NOMO-1 treated with DMSO at 0.1 percent for 48 hours (cell line): ENCODE measurements around the gene WWP2.

Experiments used
- DNase-seq: peaks from one replicate; lab custom pipeline; 2025; ENCODE audit not compliant: unreplicated experiment; lab: John Stamatoyannopoulos, UW

Gene WWP2

GRCh38 chr16:69855592-69855991 lies 93.5 kb downstream of the WWP2 start:
- DNase-seq: no peak

DNA sequence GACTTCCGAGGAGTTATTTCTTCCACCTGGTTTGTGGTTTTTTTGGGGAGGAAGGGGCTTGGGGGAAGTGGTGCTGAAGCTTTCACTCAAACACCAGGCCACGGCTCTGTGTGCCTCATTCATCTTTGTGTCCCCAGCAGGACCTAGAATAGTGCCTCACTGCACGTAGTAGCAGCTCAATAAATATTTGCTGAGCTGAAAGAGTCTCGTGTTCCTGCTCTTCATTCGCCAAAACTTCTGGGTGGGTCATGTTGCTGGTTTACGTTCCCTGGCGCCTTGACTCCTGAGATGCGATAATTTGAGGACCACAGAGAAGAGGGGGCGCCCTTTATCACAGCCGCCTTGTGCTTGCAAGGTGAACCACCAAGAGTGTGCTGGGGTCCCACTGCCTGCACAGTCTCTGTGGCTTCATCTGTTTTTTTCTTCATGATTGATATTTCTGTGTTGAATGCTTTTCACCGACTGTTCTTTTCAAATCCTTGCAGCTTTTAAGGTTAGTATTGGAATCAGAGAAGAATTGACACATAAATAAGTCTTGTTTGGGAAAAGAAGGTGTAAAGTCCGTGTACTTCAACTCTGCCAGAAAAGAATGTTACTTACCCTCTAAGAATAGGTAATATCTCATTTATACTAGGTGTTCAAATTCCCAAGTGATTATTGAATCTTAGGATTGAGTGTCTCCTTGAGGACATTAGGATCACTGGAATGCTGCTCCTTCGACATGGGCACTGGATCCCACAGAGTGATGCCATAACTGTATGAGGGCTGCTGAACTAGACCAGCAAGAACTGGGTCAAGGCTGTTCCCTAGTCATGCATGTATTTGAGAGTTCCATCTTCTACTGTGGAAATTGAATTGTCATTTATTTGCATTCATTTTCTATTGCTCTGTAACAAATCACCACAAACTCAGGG lies 96.3 kb downstream of the WWP2 start:
- no peak for DNase-seq

DNA sequence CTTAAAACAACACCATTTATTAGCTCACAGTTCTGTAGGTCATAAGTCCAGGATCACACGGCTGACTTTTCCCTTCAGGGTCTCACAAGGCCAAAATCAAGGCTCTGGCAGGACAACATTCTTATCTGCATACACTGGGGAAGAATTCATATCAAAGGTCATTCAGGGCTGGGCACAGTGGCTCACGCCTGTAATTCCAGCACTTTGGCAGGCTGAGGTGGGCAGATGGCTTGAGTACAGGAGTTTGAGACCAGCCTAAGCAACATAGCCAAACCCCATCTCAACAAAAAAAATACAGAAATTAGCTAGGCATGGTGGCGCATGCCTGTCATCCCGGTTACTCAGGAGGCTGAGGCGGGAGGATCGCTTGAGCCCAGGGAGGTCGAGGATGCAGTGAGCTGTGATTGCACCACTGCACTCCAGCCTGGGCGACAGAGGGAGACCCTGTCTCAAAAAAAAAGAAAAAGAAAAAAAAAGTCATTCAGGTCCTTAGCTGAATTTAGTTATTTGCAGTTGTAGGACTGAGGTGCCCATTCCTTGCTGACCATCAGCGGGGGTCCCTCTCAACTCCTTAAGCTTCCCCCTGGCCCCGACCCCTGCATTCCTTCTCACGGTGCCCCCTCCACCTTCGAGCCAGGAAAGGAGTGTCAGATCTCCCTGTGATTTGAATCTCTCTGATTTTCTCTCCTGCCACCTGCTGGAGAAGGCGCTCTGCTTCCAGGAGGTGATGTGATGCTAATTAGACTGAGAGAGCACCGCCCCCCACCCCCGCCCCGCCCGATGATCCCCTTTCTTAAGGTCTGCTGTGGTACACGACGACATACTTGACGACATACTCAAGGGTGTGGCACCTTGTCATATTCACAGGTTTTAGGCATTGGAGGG lies 97.2 kb downstream of the WWP2 start:
- DNase-seq: no peak

DNA sequence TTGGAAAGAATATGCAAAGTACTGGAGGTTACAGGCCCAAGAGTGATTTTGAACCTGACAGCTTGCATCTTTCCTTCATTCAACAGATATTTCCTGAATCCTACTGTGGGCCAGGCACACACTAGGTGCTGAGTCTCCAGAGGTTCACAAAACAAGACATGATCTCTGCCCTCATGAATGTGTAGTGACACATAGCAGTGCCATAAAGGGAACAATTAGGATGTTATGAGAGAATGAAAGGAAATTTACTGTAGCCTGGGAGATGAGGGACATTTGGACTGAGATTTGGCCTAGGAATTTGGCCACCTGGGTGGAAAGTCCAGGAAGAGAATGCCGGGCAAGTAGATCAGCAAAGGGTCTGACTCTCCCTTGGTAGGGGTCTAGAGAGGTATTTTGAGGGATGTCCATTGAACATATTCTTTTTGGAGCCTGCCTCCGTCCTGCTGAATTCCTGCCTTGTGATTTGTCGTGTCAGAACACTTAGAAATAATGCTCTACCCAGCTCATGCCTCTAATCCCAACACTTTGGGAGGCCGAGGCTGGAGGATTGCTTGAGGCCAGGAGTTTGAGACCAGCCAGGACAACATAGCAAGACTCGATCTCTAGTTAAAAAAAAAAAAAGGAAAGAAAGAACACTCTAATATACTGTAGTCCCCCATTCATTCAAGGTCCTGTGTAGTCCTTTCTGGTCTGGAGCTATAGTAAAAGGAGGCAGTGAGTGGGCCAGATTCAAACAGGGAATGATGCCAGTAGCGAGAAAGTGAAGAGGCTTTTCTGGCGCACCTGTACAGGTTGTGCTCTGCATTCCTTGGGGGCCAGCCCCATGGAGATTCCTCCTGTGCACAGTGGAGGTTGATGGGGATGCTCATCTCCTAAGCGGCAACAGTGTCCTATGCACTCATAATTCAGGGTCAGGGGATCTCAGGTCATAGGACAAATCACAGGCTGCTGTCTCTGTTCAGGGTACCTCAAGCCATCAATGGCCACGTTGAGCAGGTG lies 98.4 kb downstream of the WWP2 start:
- no peak for DNase-seq

DNA sequence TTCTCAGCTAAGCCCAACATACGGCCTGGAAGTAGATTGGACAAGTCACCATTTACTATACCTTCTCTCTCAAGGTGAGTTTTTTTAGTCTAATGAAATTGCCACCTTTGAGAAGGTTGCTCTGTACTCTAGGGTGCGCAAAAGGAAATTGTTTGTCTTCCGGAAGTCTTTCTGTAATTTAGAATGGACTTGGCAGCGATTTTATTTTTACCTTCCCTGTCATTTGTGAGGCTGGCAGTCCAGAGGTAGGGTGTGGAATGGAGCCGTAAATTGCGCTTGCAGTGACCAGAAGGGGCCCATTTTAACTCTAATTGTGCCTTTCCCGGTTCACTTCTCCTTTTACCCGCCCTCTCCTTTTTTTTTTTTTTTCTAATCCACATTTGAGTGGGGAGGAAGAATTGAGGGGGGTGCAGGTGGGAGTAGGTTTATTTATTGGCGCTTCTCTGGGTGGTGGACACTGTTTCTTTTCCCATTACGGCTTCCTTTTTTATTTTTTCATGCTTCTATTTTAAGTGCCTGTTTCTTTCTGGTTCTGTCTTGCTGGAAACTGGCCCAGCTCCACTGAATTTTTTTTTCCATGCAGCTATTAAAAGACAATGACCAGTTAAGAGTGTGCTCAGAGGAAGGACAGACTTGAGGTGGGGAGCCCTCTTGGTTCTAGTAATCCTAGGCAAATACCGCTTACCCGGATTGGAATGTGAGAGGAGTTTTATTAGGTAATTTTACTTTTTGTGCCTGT lies 99.3 kb downstream of the WWP2 start:
- DNase-seq: peak; percentile 32

GRCh38 chr16:69863401-69864281 lies 101.5 kb downstream of the WWP2 start:
- DNase-seq: no peak

GRCh38 chr16:69865701-69866100 lies 103.6 kb downstream of the WWP2 start:
- DNase-seq: no peak

- DNase-seq: no peak
These were observed 105.8 kb downstream of the WWP2 start for GRCh38 chr16:69867784-69868560.

DNA sequence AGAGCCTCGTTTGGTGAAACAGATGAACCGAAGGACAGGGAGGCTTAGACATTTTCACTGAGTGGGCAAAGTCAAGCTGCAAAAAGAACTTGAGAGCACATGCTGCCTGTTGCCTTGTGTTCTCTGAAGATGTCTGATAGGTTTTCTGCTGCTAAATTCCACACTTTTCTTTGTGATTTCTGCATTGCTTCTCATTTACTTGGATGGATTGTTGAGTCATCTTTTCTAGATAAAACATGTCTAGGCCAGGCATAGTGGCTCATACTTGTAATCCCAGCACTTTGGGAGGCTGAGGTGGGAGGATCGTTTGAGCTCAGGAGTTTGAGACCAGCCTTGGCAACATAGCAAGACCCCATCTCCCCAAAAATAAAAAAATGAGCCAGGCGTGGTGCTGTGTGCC lies 108.6 kb downstream of the WWP2 start:
- no peak for DNase-seq

DNA sequence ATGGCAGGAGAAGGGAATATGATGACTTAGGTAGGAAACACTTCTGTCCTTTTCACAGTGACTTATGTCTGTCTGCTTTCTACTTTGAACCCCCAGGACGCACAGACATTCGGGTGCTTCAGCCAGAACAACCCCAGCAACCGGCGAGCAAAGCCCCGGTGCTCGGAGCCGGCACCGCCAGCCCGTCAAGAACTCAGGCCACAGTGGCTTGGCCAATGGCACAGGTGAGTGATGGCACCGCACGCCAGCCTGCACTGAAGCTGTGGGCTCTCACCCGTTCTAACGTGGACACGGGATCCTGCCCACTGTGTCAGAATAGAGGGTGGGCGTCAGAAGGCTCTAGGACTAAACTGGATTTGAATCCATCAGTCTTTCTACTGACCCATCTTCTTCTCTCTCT lies 109.6 kb downstream of the WWP2 start:
- DNase-seq: no peak

GRCh38 chr16:69872888-69873287 lies 110.8 kb downstream of the WWP2 start:
- DNase-seq: no peak

- no peak for DNase-seq
These were observed 111.7 kb downstream of the WWP2 start for GRCh38 chr16:69873783-69874182.

GRCh38 chr16:69874271-69874670 lies 112.1 kb downstream of the WWP2 start:
- no peak for DNase-seq

DNA sequence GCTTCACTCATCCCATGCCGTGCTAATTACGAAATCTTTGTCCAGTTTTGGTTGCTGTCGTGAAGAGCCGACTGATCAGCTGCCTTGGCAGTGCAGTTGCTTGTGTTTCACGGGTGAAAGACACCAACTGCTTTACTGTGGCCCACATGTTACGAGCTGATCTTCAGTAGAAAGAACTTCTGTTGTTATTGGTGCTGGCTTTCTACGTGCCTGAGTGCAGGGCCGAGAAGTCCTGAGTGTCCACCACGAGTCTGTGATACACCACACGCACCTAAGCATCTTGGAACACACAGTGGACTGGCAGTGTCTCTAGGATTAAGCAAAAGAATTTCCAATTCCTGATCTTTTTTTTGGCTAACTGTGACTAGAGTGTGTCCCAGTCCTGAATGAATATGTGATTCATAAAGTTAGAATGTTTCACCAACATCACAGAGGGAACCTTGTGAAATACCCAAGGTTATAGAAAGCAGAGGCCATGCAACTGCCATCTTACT lies 118.6 kb downstream of the WWP2 start:
- DNase-seq: no peak

- no peak for DNase-seq
These were observed 119.0 kb downstream of the WWP2 start for GRCh38 chr16:69881141-69881540.

DNA sequence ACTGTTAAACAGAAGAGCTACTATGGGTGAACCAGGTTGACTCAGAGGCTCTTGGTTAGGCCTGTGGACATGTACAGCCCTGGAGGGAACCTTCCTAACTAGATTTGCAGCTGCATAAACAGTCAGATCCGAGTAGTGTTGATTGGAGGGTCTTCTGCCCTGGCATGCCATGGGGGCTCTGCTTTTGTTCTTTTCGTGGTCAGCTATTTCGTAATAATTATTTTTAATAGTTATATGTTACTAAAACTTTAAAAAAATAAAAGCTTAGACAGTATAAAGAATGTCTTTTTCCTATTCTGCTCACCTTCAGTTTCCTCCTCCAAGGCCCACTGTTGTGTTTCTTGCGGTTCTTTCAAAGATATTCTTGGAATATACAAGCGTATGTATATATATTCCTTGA lies 121.6 kb downstream of the WWP2 start:
- DNase-seq: no peak

- no peak for DNase-seq
These were observed 123.6 kb downstream of the WWP2 start for GRCh38 chr16:69885722-69886121.

- DNase-seq: no peak
These were observed 124.6 kb downstream of the WWP2 start for GRCh38 chr16:69886726-69887125.
